Neuron (in vitro differentiated cells): Measurements from ENCODE around the gene SETD6.
A peak's percentile ranks its signal among the peaks of the same experiment; 100 is the strongest.
"Not testable (repeated sequence)": the region's sequence is repeated elsewhere in the genome, so short reads cannot be mapped to it uniquely, and the experiment has no call there.

Experiments used
- H2AFZ ChIP-seq: one replicate; pipeline ENCODE4 v1.6.1; 2013; ENCODE audit warnings: low read depth, mild to moderate bottlenecking, inconsistent platforms, low read length, moderate library complexity
- H3K27me3 ChIP-seq: one replicate; pipeline ENCODE4 v1.6.1; 2013; ENCODE audit warnings: low read length; ENCODE audit not compliant: insufficient read depth
- H3K36me3 ChIP-seq: one replicate; pipeline ENCODE4 v1.6.1; 2013; ENCODE audit warnings: low read length; ENCODE audit not compliant: insufficient read depth
- H3K4me1 ChIP-seq: one replicate; pipeline ENCODE4 v1.6.1; 2013; ENCODE audit warnings: low read length; ENCODE audit not compliant: insufficient read depth
- H3K4me3 ChIP-seq: 2 replicates; pipeline ENCODE4 v1.5.1; 2013; ENCODE audit warnings: mild to moderate bottlenecking, low read length, moderate library complexity
- H3K9me3 ChIP-seq: one replicate; pipeline ENCODE4 v1.6.1; 2013; ENCODE audit warnings: low read length

The SETD6 gene

GRCh38 chr16:58481931-58482330, 33.4 kb upstream of the SETD6 start:
- no peaks in the 10 kb centered on the region for H3K36me3 ChIP-seq
- H2AFZ ChIP-seq = no peak overlapping the region
- no peak overlapping the region for H3K4me3 ChIP-seq
- H3K27me3 ChIP-seq = peaks cover 6% of the 10 kb centered on the region
- peaks cover 12% of the 10 kb centered on the region for H3K4me1 ChIP-seq
- H3K9me3 ChIP-seq = no peaks in the 10 kb centered on the region

- Histone ChIP-seq H2AFZ (no peak overlapping the region), H3K4me3 (no peak overlapping the region), H3K36me3 (no peaks in the 10 kb centered on the region), H3K9me3 (no peaks in the 10 kb centered on the region), H3K27me3 (peaks cover 5% of the 10 kb centered on the region), H3K4me1 (peaks cover 12% of the 10 kb centered on the region)
These were observed 30.0 kb upstream of the SETD6 start for GRCh38 chr16:58485184-58485887.

GRCh38 chr16:58487566-58488351, 27.6 kb upstream of the SETD6 start:
- Histone ChIP-seq H3K4me3 (no peak overlapping the region), H3K36me3 (no peaks in the 10 kb centered on the region), H3K4me1 (peaks cover 20% of the 10 kb centered on the region), H3K9me3 (no peaks in the 10 kb centered on the region), H2AFZ (no peak overlapping the region), H3K27me3 (no peaks in the 10 kb centered on the region)

- Histone ChIP-seq H3K9me3 (no peaks in the 10 kb centered on the region), H3K27me3 (no peaks in the 10 kb centered on the region), H3K4me1 (peaks cover 26% of the 10 kb centered on the region), H2AFZ (no peak overlapping the region), H3K36me3 (no peaks in the 10 kb centered on the region), H3K4me3 (no peak overlapping the region)
These were observed 26.8 kb upstream of the SETD6 start for GRCh38 chr16:58488531-58488930.

- no peaks in the 10 kb centered on the region for H3K27me3 ChIP-seq
- no peaks in the 10 kb centered on the region for H3K9me3 ChIP-seq
- no peak overlapping the region for H2AFZ ChIP-seq
- no peak overlapping the region for H3K4me3 ChIP-seq
- peaks cover 38% of the 10 kb centered on the region for H3K4me1 ChIP-seq
- H3K36me3 ChIP-seq = no peaks in the 10 kb centered on the region
These were observed 25.3 kb upstream of the SETD6 start for GRCh38 chr16:58490065-58490464.

GRCh38 chr16:58490539-58490938, 24.8 kb upstream of the SETD6 start:
- H3K27me3 ChIP-seq, H3K9me3 ChIP-seq, H3K36me3 ChIP-seq, H2AFZ ChIP-seq, H3K4me3 ChIP-seq: not testable (repeated sequence)
- peaks cover 36% of the 10 kb centered on the region for H3K4me1 ChIP-seq

GRCh38 chr16:58492066-58492465, 23.3 kb upstream of the SETD6 start:
- Histone ChIP-seq H3K4me1 (peaks cover 44% of the 10 kb centered on the region), H2AFZ (no peak overlapping the region), H3K27me3 (no peaks in the 10 kb centered on the region), H3K36me3 (no peaks in the 10 kb centered on the region), H3K4me3 (no peak overlapping the region), H3K9me3 (no peaks in the 10 kb centered on the region)

GRCh38 chr16:58492735-58493134, 22.6 kb upstream of the SETD6 start:
- Histone ChIP-seq H3K27me3 (no peaks in the 10 kb centered on the region), H2AFZ (no peak overlapping the region), H3K4me3 (no peak overlapping the region), H3K4me1 (peaks cover 44% of the 10 kb centered on the region), H3K9me3 (no peaks in the 10 kb centered on the region), H3K36me3 (no peaks in the 10 kb centered on the region)

- Histone ChIP-seq H3K9me3 (no peaks in the 10 kb centered on the region), H3K4me3 (no peak overlapping the region)
These were observed 21.4 kb upstream of the SETD6 start for GRCh38 chr16:58493756-58494431.

GRCh38 chr16:58494981-58495520, 20.3 kb upstream of the SETD6 start:
- Histone ChIP-seq H3K9me3 (no peaks in the 10 kb centered on the region), H3K4me1 (peaks cover 51% of the 10 kb centered on the region), H3K4me3 (peak overlapping the region; percentile 46), H2AFZ (no peak overlapping the region), H3K27me3 (no peaks in the 10 kb centered on the region), H3K36me3 (no peaks in the 10 kb centered on the region)

More at GRCh38 chr16:58493756-58494431, 21.4 kb upstream of the SETD6 start:
- Histone ChIP-seq H2AFZ (no peak overlapping the region), H3K36me3 (no peaks in the 10 kb centered on the region), H3K4me1 (peaks cover 44% of the 10 kb centered on the region), H3K27me3 (no peaks in the 10 kb centered on the region)

GRCh38 chr16:58495521-58496331, 19.6 kb upstream of the SETD6 start:
- peak overlapping the region; percentile 46 for H3K4me3 ChIP-seq

GRCh38 chr16:58497468-58497867, 17.8 kb upstream of the SETD6 start:
- H3K4me1 ChIP-seq = peaks cover 59% of the 10 kb centered on the region
- H3K27me3 ChIP-seq = no peaks in the 10 kb centered on the region
- no peak overlapping the region for H3K4me3 ChIP-seq
- H2AFZ ChIP-seq = no peak overlapping the region
- no peaks in the 10 kb centered on the region for H3K36me3 ChIP-seq
- no peaks in the 10 kb centered on the region for H3K9me3 ChIP-seq

More at GRCh38 chr16:58495521-58496331, 19.6 kb upstream of the SETD6 start:
- peak overlapping the region; percentile 29 for H2AFZ ChIP-seq
- H3K9me3 ChIP-seq = no peaks in the 10 kb centered on the region
- H3K36me3 ChIP-seq = no peaks in the 10 kb centered on the region
- peaks cover 52% of the 10 kb centered on the region for H3K4me1 ChIP-seq
- H3K27me3 ChIP-seq = no peaks in the 10 kb centered on the region
